ENCODE results near the gene METTL21C.

DNA sequence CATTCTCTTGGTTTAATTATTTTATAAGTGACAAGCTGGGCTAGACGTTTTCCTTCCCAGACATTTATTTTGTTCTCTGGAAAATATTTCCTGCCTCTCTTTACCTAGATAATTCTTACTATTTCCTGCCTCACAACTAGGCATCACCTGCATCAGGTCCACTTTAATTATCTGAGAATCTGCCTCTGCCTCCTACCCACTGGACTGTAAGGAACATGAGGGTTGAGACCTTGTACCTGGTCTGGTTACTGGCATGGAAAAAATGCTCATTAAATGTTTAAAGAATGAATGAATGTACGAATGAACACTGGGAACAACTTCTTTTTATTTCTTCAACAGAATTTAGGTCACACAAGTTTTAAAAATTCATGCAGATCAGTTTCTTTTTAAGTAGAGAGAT is 13.4 kb upstream of the METTL21C start:
- TF ChIP-seq, protein P1, sequence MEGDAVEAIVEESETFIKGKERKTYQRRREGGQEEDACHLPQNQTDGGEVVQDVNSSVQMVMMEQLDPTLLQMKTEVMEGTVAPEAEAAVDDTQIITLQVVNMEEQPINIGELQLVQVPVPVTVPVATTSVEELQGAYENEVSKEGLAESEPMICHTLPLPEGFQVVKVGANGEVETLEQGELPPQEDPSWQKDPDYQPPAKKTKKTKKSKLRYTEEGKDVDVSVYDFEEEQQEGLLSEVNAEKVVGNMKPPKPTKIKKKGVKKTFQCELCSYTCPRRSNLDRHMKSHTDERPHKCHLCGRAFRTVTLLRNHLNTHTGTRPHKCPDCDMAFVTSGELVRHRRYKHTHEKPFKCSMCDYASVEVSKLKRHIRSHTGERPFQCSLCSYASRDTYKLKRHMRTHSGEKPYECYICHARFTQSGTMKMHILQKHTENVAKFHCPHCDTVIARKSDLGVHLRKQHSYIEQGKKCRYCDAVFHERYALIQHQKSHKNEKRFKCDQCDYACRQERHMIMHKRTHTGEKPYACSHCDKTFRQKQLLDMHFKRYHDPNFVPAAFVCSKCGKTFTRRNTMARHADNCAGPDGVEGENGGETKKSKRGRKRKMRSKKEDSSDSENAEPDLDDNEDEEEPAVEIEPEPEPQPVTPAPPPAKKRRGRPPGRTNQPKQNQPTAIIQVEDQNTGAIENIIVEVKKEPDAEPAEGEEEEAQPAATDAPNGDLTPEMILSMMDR (conservative IDR thresholded peaks at IDR 0.05; ENCODE audit: low read length), result no peak
- TF ChIP-seq EZH2phosphoT487 (IDR thresholded peaks at IDR 0.05; ENCODE audit: borderline replicate concordance), result no peak
